Astrocyte of the cerebellum (primary cell): ENCODE results near the gene TP63.

ENCODE experiments used
- DNase-seq: peaks from one replicate; pipeline ENCODE4 v3.0.0-alpha.2; 2011; ENCODE audit warnings: low read depth
- H3K4me3 ChIP-seq: 2 replicates; pipeline ENCODE4 v1.5.1; 2011; ENCODE audit warnings: mild to moderate bottlenecking, low read depth, low read length, moderate library complexity
- CTCF ChIP-seq: IDR thresholded peaks from 2 replicates; pipeline ENCODE4 v1.5.1; 2012; ENCODE audit warnings: low read length, low read depth, moderate library complexity, mild to moderate bottlenecking; ENCODE audit errors: missing control alignments
- in situ Hi-C: cut with HindIII; loops from 2 replicates; pipeline ENCODE4 v1.10.0; 2017; ENCODE audit warnings: low sequenced_read_pairs

The TP63 gene

GRCh38 chr3:189794518-189794917, 163.3 kb downstream of the TP63 start:
- no peak overlapping the region for H3K4me3 ChIP-seq
- no peak for TF ChIP-seq CTCF
- in situ Hi-C loops, result no loop called here
- no peak for DNase-seq

GRCh38 chr3:189797103-189797750, 166.0 kb downstream of the TP63 start:
- DNase-seq, result no peak
- TF ChIP-seq CTCF, result no peak
- H3K4me3 ChIP-seq, result no peak overlapping the region
- in situ Hi-C loops, result loop anchor here (5.0 kb wide), 1 partner anchor 35 kb away; no protein-coding TSS in a partner anchor

- TF ChIP-seq CTCF, result no peak
- H3K4me3 ChIP-seq, result no peak overlapping the region
- in situ Hi-C loops, result loop anchor here (5.0 kb wide), 1 partner anchor 37 kb away; no protein-coding TSS in a partner anchor
- no peak for DNase-seq
These were observed 168.2 kb downstream of the TP63 start for GRCh38 chr3:189799366-189799765.

GRCh38 chr3:189800436-189800835, 169.2 kb downstream of the TP63 start:
- no peak overlapping the region for H3K4me3 ChIP-seq
- TF ChIP-seq CTCF, result no peak
- no peak for DNase-seq
- in situ Hi-C loops, result no loop called here

- in situ Hi-C loops, result no loop called here
- TF ChIP-seq CTCF, result no peak
- no peak overlapping the region for H3K4me3 ChIP-seq
- DNase-seq, result no peak
These were observed 172.1 kb downstream of the TP63 start for GRCh38 chr3:189803254-189803653.

- H3K4me3 ChIP-seq, result no peak overlapping the region
- TF ChIP-seq CTCF, result no peak
- no peak for DNase-seq
- in situ Hi-C loops, result no loop called here
These were observed 174.3 kb downstream of the TP63 start for GRCh38 chr3:189805375-189806067.
